ENCODE measurements around the gene NOP14.

DNA sequence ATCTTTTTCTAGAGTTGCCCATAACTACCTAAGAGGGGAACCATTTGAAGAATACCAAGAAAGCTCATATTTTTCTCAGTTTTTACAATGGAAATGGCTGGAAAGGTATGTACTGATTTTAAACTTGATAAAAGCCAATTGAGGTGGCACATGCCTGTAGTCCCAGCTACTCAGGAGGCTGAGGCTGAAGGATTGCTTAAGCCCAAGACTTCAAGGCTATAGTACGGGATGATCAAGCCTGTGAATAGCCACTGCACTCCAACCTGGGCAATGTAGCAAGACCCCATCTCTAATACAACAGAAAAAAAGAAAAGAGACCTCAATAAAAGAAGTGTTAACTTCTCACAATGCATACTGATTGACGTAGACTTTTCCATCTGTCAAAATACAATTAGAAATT, 44.5 kb upstream of the NOP14 start:
- TF ChIP-seq EZH2phosphoT487 (IDR thresholded peaks at IDR 0.05; ENCODE audit: insufficient read depth, low read depth) (no peak), EZH2 (IDR thresholded peaks at IDR 0.05; ENCODE audit: insufficient read depth, poor library complexity, severe bottlenecking) (no peak)
